Measurements from ENCODE around the gene ZDHHC7. TPM values are rescaled to one million over a fixed set of nuclear protein-coding genes. Genes with fewer than 3 reads are reported as not detected.
A peak's percentile ranks its signal among the peaks of the same experiment; 100 is the strongest.

ZDHHC7 gene
- total and polyA plus RNA-seq, 9 of the 15 experiments (the other 6 are each of a cell fraction or from before 2014, with no cell fraction given) = 1.7 to 49.7 (median 37.4) TPM

GRCh38 chr16:85027958-85028684, 16.8 kb upstream of the ZDHHC7 start:
- Histone ChIP-seq H3K9me3 (replicated peaks; ENCODE audit: control insufficient read depth, insufficient read depth, low read depth, low read length) (no peaks in the 10 kb centered on the region), H3K4me3 (peak overlapping the region; percentile 75), H3K27me3 (ENCODE audit: control insufficient read depth in 2 of 2, insufficient read depth in 2 of 2, low read length in 2 of 2) (no peaks in the 10 kb centered on the region), H3K4me2 (ENCODE audit: insufficient read depth, low read length) (peak overlapping the region; percentile 72), H2AFZ (ENCODE audit: low read depth, low read length) (peak overlapping the region; percentile 84), H3K4me1 (replicated peaks in 1 of 2; ENCODE audit: control insufficient read depth in 2 of 2, insufficient read depth in 2 of 2, low read length in 2 of 2) (peaks cover 33 to 39% of the 10 kb centered on the region in 2 experiments), H3K9me1 (ENCODE audit: control insufficient read depth, insufficient read depth, low read length) (no peaks in the 10 kb centered on the region), H3K27ac (ENCODE audit: extremely low read depth, low read depth, low read length) (peak overlapping the region; percentile 57; the same call in 1 of the 3 replicates), H3K36me3 (ENCODE audit: control insufficient read depth, insufficient read depth, low read length) (no peaks in the 10 kb centered on the region; the same call in 2 of the 3 replicates), H3K79me2 (ENCODE audit: control insufficient read depth, insufficient read depth, low read length) (peaks cover 4% of the 10 kb centered on the region; the same call in 2 of the 3 replicates), H3K9ac (ENCODE audit: insufficient read depth in 1 of 2, low read depth in 2 of 2, low read length in 2 of 2) (peak overlapping the region; percentile 57 to 93; a peak in 3 of 4 replicates), H4K20me1 (replicated peaks; ENCODE audit: control insufficient read depth, insufficient read depth, low read length) (no peaks in the 10 kb centered on the region)
- DNase-seq (ENCODE audit: extremely low read depth in 1 of 4, low spot score in 3 of 4) = peak in 1 of 4 experiments; percentile 44
- WGBS (ENCODE audit: insufficient coverage, low coverage, missing lambda C conversion rate) = 6% methylated on average over 19 of the region's 41 CpGs
- intact Hi-C loops (cut with micrococcal nuclease) (loop anchor here (2.0 to 5.0 kb wide), 2 partner anchors 29 to 59 kb away; no protein-coding TSS in a partner anchor), in situ Hi-C loops (cut with MboI) (no loop called here)
- ChIA-PET POLR2A (interaction anchor here (1.5 to 4.5 kb wide), 4 partner anchors 16 to 55 kb away, joined by 4 to 50 read pairs (median 9); partner anchors contain the start of gene ZDHHC7), CTCF (ENCODE audit: low intra/inter-chr PET ratio) (no interaction called here)
- ATAC-seq = peak; percentile 64
- FAIRE-seq = no peak
- no TSS peak for BruUV-seq (replicated peaks)
- TF ChIP-seq GTF3C2 (IDR thresholded peaks at IDR 0.05; ENCODE audit: borderline replicate concordance, extremely low read depth, insufficient read length) = peak; percentile 56
- TF ChIP-seq CBFB (CRISPR knock-in tag; IDR thresholded peaks at IDR 0.05) = 0 out of 2 replicates have a peak, but pooled peaks have one; percentile 66
- TF ChIP-seq KDM1A (IDR thresholded peaks at IDR 0.05) = peak; percentile 29 to 76; a peak in 3 of 4 replicates
- peak; percentile 88 for TF ChIP-seq SMARCA5 (IDR thresholded peaks at IDR 0.05)
- TF ChIP-seq ADNP (tag; IDR thresholded peaks at IDR 0.05) = peak; percentile 87
- TF ChIP-seq DPF2 (IDR thresholded peaks at IDR 0.05) = 0 out of 2 replicates have a peak, but pooled peaks have one; percentile 22
- 0 out of 2 replicates have a peak, but pooled peaks have one; percentile 31 for TF ChIP-seq KDM2B (CRISPR knock-in tag; IDR thresholded peaks at IDR 0.05)
- TF ChIP-seq PCBP1 (IDR thresholded peaks at IDR 0.05; ENCODE audit: low read depth, low read length, poor library complexity, severe bottlenecking) = peak; percentile 77
- peak in 1 of 2 experiments; percentile 59; a peak in 1 of 4 replicates for TF ChIP-seq RCOR1 (IDR thresholded peaks at IDR 0.05; ENCODE audit: borderline replicate concordance in 1 of 2, low read depth in 2 of 2, low read length in 2 of 2)
- 0 out of 2 replicates have a peak, but pooled peaks have one; percentile 8 for TF ChIP-seq MBD2 (IDR thresholded peaks at IDR 0.05; ENCODE audit: borderline replicate concordance, low read depth)
- no peak for TF ChIP-seq MLLT1 (IDR thresholded peaks at IDR 0.05)
- 0 out of 2 replicates have a peak, but pooled peaks have one; percentile 44 for TF ChIP-seq PTBP1 (IDR thresholded peaks at IDR 0.05; ENCODE audit: low read depth, low read length)
- no peak for TF ChIP-seq HDAC6 (IDR thresholded peaks at IDR 0.05; ENCODE audit: low read depth, low read length)
- 0 out of 2 replicates have a peak, but pooled peaks have one; percentile 9 for TF ChIP-seq ZNF511 (CRISPR knock-in tag; IDR thresholded peaks at IDR 0.05)
- TF ChIP-seq POLR2B (IDR thresholded peaks at IDR 0.05; ENCODE audit: low read depth, partially characterized antibody) = no peak
- TF ChIP-seq KAT8 (IDR thresholded peaks at IDR 0.05; ENCODE audit: low read depth) = no peak
- TF ChIP-seq RAD51 (IDR thresholded peaks at IDR 0.05; ENCODE audit: borderline replicate concordance, low read depth) = no peak

All from K562 (cell line).